WTC11 (cell line): ENCODE data around the gene REEP1. TPM values are rescaled to one million over a fixed set of nuclear protein-coding genes. Genes with fewer than 3 reads are reported as not detected.

ENCODE experiments used
- ATAC-seq: fragments of 200-7000 bp; cut with Tn5 transposase; 2 replicates; pipeline ENCODE4 v1.10.0; 2021; ENCODE audit warnings: mild to moderate bottlenecking, moderate library complexity
- CTCF ChIA-PET: fragments of 300-600 bp; sonication (Branson Sonifier 250); formaldehyde crosslinking; loops from one replicate; lab custom pipeline; 2021; ENCODE audit warnings: antibody characterized with exemption; lab: Charles Lee
- POLR2A ChIA-PET: fragments of 350-600 bp; sonication (Branson Sonifier 250); formaldehyde crosslinking; loops from one replicate; lab custom pipeline; 2021; ENCODE audit warnings: antibody characterized with exemption; lab: Charles Lee
- DNase-seq: peaks from one replicate; pipeline ENCODE4 v3.0.0; 2021; ENCODE audit warnings: low spot score
- H3K27ac Mint-ChIP-seq: 2 replicates; pipeline ENCODE4 v1.8.0; 2021; ENCODE audit warnings: mixed read lengths
- H3K27me3 Mint-ChIP-seq: 2 replicates; pipeline ENCODE4 v1.8.0; 2021; ENCODE audit warnings: low read depth, mild to moderate bottlenecking, moderate library complexity, mixed read lengths
- H3K36me3 Mint-ChIP-seq: 2 replicates; pipeline ENCODE4 v1.8.0; 2021; ENCODE audit warnings: mixed read lengths
- H3K4me1 Mint-ChIP-seq: 2 replicates; pipeline ENCODE4 v1.8.0; 2022; ENCODE audit warnings: mixed read lengths
- H3K4me3 Mint-ChIP-seq: 2 replicates; pipeline ENCODE4 v1.8.0; 2021; ENCODE audit warnings: mild to moderate bottlenecking, moderate library complexity, mixed read lengths
- H3K9me3 Mint-ChIP-seq: 2 replicates; pipeline ENCODE4 v1.8.0; 2021; ENCODE audit warnings: mixed read lengths
- AR ChIP-seq: fragments of 250-450 bp; sonication (Bioruptor Pico); IDR thresholded peaks from 2 replicates; pipeline ENCODE4 v1.9.0; 2021; ENCODE audit warnings: mild to moderate bottlenecking
- CTCF ChIP-seq: fragments of 200-600 bp; IDR thresholded peaks from 2 replicates; pipeline ENCODE4 v1.8.0; 2022; ENCODE audit warnings: antibody characterized with exemption
- E2F4 ChIP-seq: sonication (generic); formaldehyde crosslinking; IDR thresholded peaks from 2 replicates; pipeline ENCODE4 v1.8.1; 2022; ENCODE audit warnings: low read depth, mild to moderate bottlenecking, moderate library complexity, missing genetic modification reagents, borderline replicate concordance
- E2F5 ChIP-seq: sonication (generic); formaldehyde crosslinking; IDR thresholded peaks from 2 replicates; pipeline ENCODE4 v1.8.1; 2022; ENCODE audit warnings: mild to moderate bottlenecking, moderate library complexity, missing genetic modification reagents
- ESRRA ChIP-seq: sonication (generic); formaldehyde crosslinking; IDR thresholded peaks from 2 replicates; pipeline ENCODE4 v1.8.1; 2022; ENCODE audit warnings: mild to moderate bottlenecking, missing genetic modification reagents, borderline replicate concordance
- GRHL2 ChIP-seq: fragments of 250-450 bp; sonication (Bioruptor Pico); IDR thresholded peaks from 2 replicates; pipeline ENCODE4 v1.8.0; 2022; ENCODE audit warnings: mild to moderate bottlenecking, moderate library complexity; ENCODE audit not compliant: insufficient replicate concordance, severe bottlenecking
- HMGA2 ChIP-seq: fragments of 250-450 bp; sonication (Bioruptor Pico); IDR thresholded peaks from 2 replicates; pipeline ENCODE4 v1.4.0; 2021; ENCODE audit warnings: mild to moderate bottlenecking, moderate library complexity
- HMGXB4 ChIP-seq: sonication (generic); formaldehyde crosslinking; IDR thresholded peaks from 2 replicates; pipeline ENCODE4 v1.8.1; 2023; ENCODE audit warnings: mild to moderate bottlenecking, moderate library complexity, missing genetic modification reagents
- MLX ChIP-seq: sonication (generic); formaldehyde crosslinking; IDR thresholded peaks from 2 replicates; pipeline ENCODE4 v1.8.1; 2023; ENCODE audit warnings: mild to moderate bottlenecking, missing genetic modification reagents, moderate library complexity
- NFE2L1 ChIP-seq: sonication (generic); formaldehyde crosslinking; IDR thresholded peaks from 2 replicates; pipeline ENCODE4 v1.8.1; 2023; ENCODE audit warnings: missing genetic modification reagents
- PRDM15 ChIP-seq: sonication (generic); formaldehyde crosslinking; IDR thresholded peaks from 2 replicates; pipeline ENCODE4 v1.8.0; 2022; ENCODE audit warnings: missing genetic modification reagents
- RORB ChIP-seq: fragments of 250-450 bp; sonication (Bioruptor Pico); IDR thresholded peaks from 2 replicates; pipeline ENCODE4 v1.9.0; 2021; ENCODE audit warnings: mild to moderate bottlenecking
- SMAD3 ChIP-seq: sonication (generic); formaldehyde crosslinking; IDR thresholded peaks from 2 replicates; pipeline ENCODE4 v1.8.0; 2022; ENCODE audit warnings: missing genetic modification reagents, mild to moderate bottlenecking, borderline replicate concordance
- TEAD4 ChIP-seq: sonication (generic); formaldehyde crosslinking; IDR thresholded peaks from 2 replicates; pipeline ENCODE4 v1.8.0; 2022; ENCODE audit warnings: mild to moderate bottlenecking, missing genetic modification reagents
- TP53 ChIP-seq: sonication (generic); formaldehyde crosslinking; IDR thresholded peaks from 2 replicates; pipeline ENCODE4 v1.8.1; 2023; ENCODE audit warnings: mild to moderate bottlenecking, missing genetic modification reagents
- ZBTB21 ChIP-seq: sonication (generic); formaldehyde crosslinking; IDR thresholded peaks from 2 replicates; pipeline ENCODE4 v1.8.1; 2023; ENCODE audit warnings: mild to moderate bottlenecking, missing genetic modification reagents, borderline replicate concordance
- ZNF138 ChIP-seq: sonication (generic); formaldehyde crosslinking; conservative IDR thresholded peaks from 2 replicates; pipeline ENCODE4 v1.8.1; 2022; ENCODE audit warnings: mild to moderate bottlenecking, moderate library complexity, missing genetic modification reagents
- ZNF219 ChIP-seq: sonication (generic); formaldehyde crosslinking; IDR thresholded peaks from 2 replicates; pipeline ENCODE4 v1.8.0; 2023; ENCODE audit warnings: missing genetic modification reagents, mild to moderate bottlenecking, borderline replicate concordance
- ZNF263 ChIP-seq: sonication (generic); formaldehyde crosslinking; IDR thresholded peaks from 2 replicates; pipeline ENCODE4 v1.8.1; 2022; ENCODE audit warnings: low read depth, mild to moderate bottlenecking, moderate library complexity, missing genetic modification reagents
- ZNF317 ChIP-seq: sonication (generic); formaldehyde crosslinking; IDR thresholded peaks from 2 replicates; pipeline ENCODE4 v1.8.1; 2023; ENCODE audit warnings: low read depth, mild to moderate bottlenecking, moderate library complexity, missing genetic modification reagents, borderline replicate concordance
- total RNA-seq: library from RNA; stranded (reverse); gene quantifications from 3 replicates; pipeline ENCODE4 v1.2.3, GENCODE V29; 2021

REEP1 gene
- total RNA-seq, 1 experiment from 2014 or later, result 1.9 TPM

GRCh38 chr2:86226070-86226469, 111.4 kb downstream of the REEP1 start:
- no peaks in the 10 kb centered on the region for H3K36me3 Mint-ChIP-seq
- H3K27me3 Mint-ChIP-seq, result no peaks in the 10 kb centered on the region
- ChIA-PET POLR2A (interaction anchor here (0.7 kb wide), 1 partner anchor 406 kb away, joined by 3 read pairs; no protein-coding TSS in a partner anchor), CTCF (no interaction called here)
- no peak for TF ChIP-seq HMGA2
- no peak for TF ChIP-seq TP53 (CRISPR knock-in tag)
- TF ChIP-seq AR (CRISPR knock-in tag), result no peak
- TF ChIP-seq MLX (CRISPR knock-in tag), result no peak
- no peak for TF ChIP-seq NFE2L1
- no peak for TF ChIP-seq HMGXB4 (CRISPR knock-in tag)
- no peak for TF ChIP-seq SMAD3 (CRISPR knock-in tag)
- TF ChIP-seq E2F4 (CRISPR knock-in tag), result no peak
- no peak for TF ChIP-seq ZNF263 (CRISPR knock-in tag)
- TF ChIP-seq TEAD4 (CRISPR knock-in tag), result no peak
- no peak for TF ChIP-seq E2F5
- no peak for TF ChIP-seq ZNF317 (CRISPR knock-in tag)
- no peak for TF ChIP-seq ESRRA
- no peak for TF ChIP-seq ZNF219
- TF ChIP-seq CTCF, result no peak
- no peak overlapping the region for H3K4me3 Mint-ChIP-seq
- no peak overlapping the region for H3K27ac Mint-ChIP-seq
- peaks cover 16% of the 10 kb centered on the region for H3K4me1 Mint-ChIP-seq
- no peak for DNase-seq
- H3K9me3 Mint-ChIP-seq, result no peaks in the 10 kb centered on the region
- no peak for ATAC-seq

GRCh38 chr2:86225581-86225980, 111.8 kb downstream of the REEP1 start:
- TF ChIP-seq ZBTB21 (CRISPR knock-in tag) (no peak), PRDM15 (CRISPR knock-in tag) (no peak), RORB (no peak), ZNF138 (CRISPR knock-in tag) (no peak), GRHL2 (CRISPR knock-in tag) (no peak)
- ChIA-PET POLR2A (no interaction called here), CTCF (no interaction called here)
- Mint-ChIP-seq H3K27ac (no peak overlapping the region), H3K4me3 (no peak overlapping the region), H3K36me3 (no peaks in the 10 kb centered on the region), H3K9me3 (no peaks in the 10 kb centered on the region), H3K4me1 (peaks cover 16% of the 10 kb centered on the region), H3K27me3 (no peaks in the 10 kb centered on the region)
- ATAC-seq, result no peak
- no peak for DNase-seq
